GM12873 (cell line): Measurements from ENCODE around the gene ATP6V0C.

Experiments
- CTCF ChIP-seq: IDR thresholded peaks from 2 replicates; pipeline ENCODE4 v1.5.1; 2012; ENCODE audit warnings: low read depth, mild to moderate bottlenecking, moderate library complexity, low read length, control low read depth; ENCODE audit not compliant: insufficient read depth; ENCODE audit errors: missing control alignments

Gene ATP6V0C

GRCh38 chr16:2513405-2514332, at the start of gene ATP6V0C:
ATP6V0C (plus strand) TSS chr16:2513952; CDS start chr16:2514104, 152 bp downstream.
- no peak for TF ChIP-seq CTCF

GRCh38 chr16:2464333-2464732, 49.4 kb upstream of the ATP6V0C start:
- no peak for TF ChIP-seq CTCF

GRCh38 chr16:2465653-2466415, 47.9 kb upstream of the ATP6V0C start:
- peak; percentile 44 for TF ChIP-seq CTCF

- no peak for TF ChIP-seq CTCF
Observed at GRCh38 chr16:2466667-2467527, 46.9 kb upstream of the ATP6V0C start.

GRCh38 chr16:2467528-2468232, 46.1 kb upstream of the ATP6V0C start:
- peak; percentile 18 for TF ChIP-seq CTCF

GRCh38 chr16:2468233-2468724, 45.5 kb upstream of the ATP6V0C start:
- TF ChIP-seq CTCF: no peak
